Measurements from ENCODE around the gene SORT1. TPM values are rescaled to one million over a fixed set of nuclear protein-coding genes. Genes with fewer than 3 reads are reported as not detected.
A peak's percentile ranks its signal among the peaks of the same experiment; 100 is the strongest.

Gene SORT1
- total and polyA plus RNA-seq, 12 donors = 32.8 to 235 (median 119) TPM

DNA sequence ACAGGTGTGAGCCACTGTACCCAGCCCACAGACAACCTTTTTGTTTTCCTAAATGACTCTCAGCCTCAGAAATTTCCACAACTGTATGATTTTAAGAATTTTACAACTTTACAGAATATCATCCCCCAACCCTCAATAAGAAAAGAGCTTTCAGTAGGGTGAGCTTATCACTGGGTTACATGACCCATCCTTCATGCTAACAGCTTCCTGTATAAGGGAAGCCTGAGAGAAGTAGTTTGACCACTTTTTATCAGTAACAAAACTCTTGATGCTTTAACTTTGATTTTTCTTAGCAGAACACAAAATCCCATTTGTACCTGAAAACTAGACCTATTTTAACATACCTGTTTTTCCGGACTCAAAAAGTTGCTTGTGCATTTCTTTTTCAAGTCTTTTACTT lies 81.2 kb downstream of the SORT1 start:
- DNase-seq = no peak

GRCh38 chr1:109315288-109315687 lies 82.4 kb downstream of the SORT1 start:
- TF ChIP-seq, protein P1, sequence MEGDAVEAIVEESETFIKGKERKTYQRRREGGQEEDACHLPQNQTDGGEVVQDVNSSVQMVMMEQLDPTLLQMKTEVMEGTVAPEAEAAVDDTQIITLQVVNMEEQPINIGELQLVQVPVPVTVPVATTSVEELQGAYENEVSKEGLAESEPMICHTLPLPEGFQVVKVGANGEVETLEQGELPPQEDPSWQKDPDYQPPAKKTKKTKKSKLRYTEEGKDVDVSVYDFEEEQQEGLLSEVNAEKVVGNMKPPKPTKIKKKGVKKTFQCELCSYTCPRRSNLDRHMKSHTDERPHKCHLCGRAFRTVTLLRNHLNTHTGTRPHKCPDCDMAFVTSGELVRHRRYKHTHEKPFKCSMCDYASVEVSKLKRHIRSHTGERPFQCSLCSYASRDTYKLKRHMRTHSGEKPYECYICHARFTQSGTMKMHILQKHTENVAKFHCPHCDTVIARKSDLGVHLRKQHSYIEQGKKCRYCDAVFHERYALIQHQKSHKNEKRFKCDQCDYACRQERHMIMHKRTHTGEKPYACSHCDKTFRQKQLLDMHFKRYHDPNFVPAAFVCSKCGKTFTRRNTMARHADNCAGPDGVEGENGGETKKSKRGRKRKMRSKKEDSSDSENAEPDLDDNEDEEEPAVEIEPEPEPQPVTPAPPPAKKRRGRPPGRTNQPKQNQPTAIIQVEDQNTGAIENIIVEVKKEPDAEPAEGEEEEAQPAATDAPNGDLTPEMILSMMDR (IDR thresholded peaks at IDR 0.05) = no peak
- H3K36me3 ChIP-seq = peaks cover 0 to 100% (median 61%) of the 10 kb centered on the region in 9 donors
- H3K27me3 ChIP-seq = no peaks in the 10 kb centered on the region
- no peaks in the 10 kb centered on the region for H3K4me1 ChIP-seq
- no peak overlapping the region for H3K27ac ChIP-seq
- ATAC-seq = no peak
- H3K9me3 ChIP-seq = no peaks in the 10 kb centered on the region
- intact Hi-C loops (cut with DNase I) = no loop called here
- no peak overlapping the region for H3K4me3 ChIP-seq
- no peak for DNase-seq
- WGBS, 2 donors = 91 to 97% methylated on average over 4 of the region's 4 CpGs

More for the DNA sequence above, 81.2 kb downstream of the SORT1 start:
- no peaks in the 10 kb centered on the region for H3K27me3 ChIP-seq
- H3K27ac ChIP-seq = no peak overlapping the region
- no peak overlapping the region for H3K4me3 ChIP-seq
- no peaks in the 10 kb centered on the region for H3K9me3 ChIP-seq
- ATAC-seq = no peak
- intact Hi-C loops (cut with DNase I) = no loop called here
- WGBS, 2 donors = 94 to 95% methylated on average over 1 of the region's 1 CpG
- H3K36me3 ChIP-seq = peaks cover 0 to 100% (median 67%) of the 10 kb centered on the region in 9 donors
- no peaks in the 10 kb centered on the region for H3K4me1 ChIP-seq
- TF ChIP-seq, protein P1 (IDR thresholded peaks at IDR 0.05) = no peak

DNA sequence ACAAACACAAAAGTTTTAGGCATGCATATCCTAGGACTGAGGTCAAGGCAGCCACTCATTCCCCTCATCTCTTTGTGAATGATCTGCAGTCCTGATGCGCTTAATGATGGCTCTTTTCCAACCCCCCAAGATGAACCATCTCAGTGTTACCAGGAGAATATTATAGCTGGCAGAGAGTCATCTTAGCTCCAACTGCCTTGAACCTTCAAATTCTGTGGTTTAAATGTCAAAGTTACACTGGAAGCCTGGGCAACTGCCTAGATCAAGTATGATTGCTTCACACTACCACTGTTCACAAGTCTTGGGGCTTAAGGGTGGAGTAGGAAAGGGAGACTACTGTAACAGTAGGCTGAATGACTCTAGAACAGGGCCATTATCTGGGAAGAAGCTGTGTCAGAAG lies 82.9 kb downstream of the SORT1 start:
- peaks cover 0 to 100% (median 56%) of the 10 kb centered on the region in 9 donors for H3K36me3 ChIP-seq
- ATAC-seq = no peak

GRCh38 chr1:109312978-109313775 lies 84.5 kb downstream of the SORT1 start:
- peak in 5 of 8 donors; percentile 38 to 80 (median 56) for ATAC-seq
- no peak overlapping the region for H3K4me3 ChIP-seq
- TF ChIP-seq, protein P1 (IDR thresholded peaks at IDR 0.05) = no peak
- no peaks in the 10 kb centered on the region for H3K9me3 ChIP-seq
- WGBS, 2 donors = 80 to 85% methylated on average over 12 of the region's 12 CpGs
- no peaks in the 10 kb centered on the region for H3K27me3 ChIP-seq
- intact Hi-C loops (cut with DNase I) = loop anchor here in 1 of 10 donors (5.0 kb wide), 1 partner anchor 39 kb away; no protein-coding TSS in a partner anchor
- no peak for DNase-seq
- no peak overlapping the region for H3K27ac ChIP-seq
- H3K4me1 ChIP-seq = peaks cover 0 to 7% (median under 1%) of the 10 kb centered on the region in 9 donors
- peaks cover 0 to 96% (median 43%) of the 10 kb centered on the region in 9 donors for H3K36me3 ChIP-seq

More for the DNA sequence above, 82.9 kb downstream of the SORT1 start:
- TF ChIP-seq, protein P1 (IDR thresholded peaks at IDR 0.05) = no peak
- Histone ChIP-seq H3K9me3 (no peaks in the 10 kb centered on the region), H3K27me3 (no peaks in the 10 kb centered on the region), H3K4me3 (no peak overlapping the region), H3K4me1 (no peaks in the 10 kb centered on the region), H3K27ac (no peak overlapping the region)
- 93 to 96% methylated on average over 1 of the region's 1 CpG for WGBS, 2 donors
- intact Hi-C loops (cut with DNase I) = loop anchor here in 1 of 10 donors (5.0 kb wide), 1 partner anchor 38 kb away; no protein-coding TSS in a partner anchor
- no peak for DNase-seq

Measured in heart right ventricle (tissue), 16 donors.